Activated CD4-positive, alpha-beta memory T cell treated with anti-CD3 and anti-CD28 coated beads, Interleukin-2, amount 10 ng/mL, durations not matched to agents 7 days and 5 days (primary cell): ENCODE results near the gene PHLDA3. TPM values are rescaled to one million over a fixed set of nuclear protein-coding genes. Genes with fewer than 3 reads are reported as not detected.

Experiments used
- CTCF ChIA-PET: fragments of 350-600 bp; sonication (Branson Sonifier 250); formaldehyde crosslinking; loops from one replicate; lab custom pipeline; 2021; ENCODE audit warnings: antibody characterized with exemption, inconsistent platforms; lab: Charles Lee
- POLR2A ChIA-PET: fragments of 350-600 bp; sonication (Branson Sonifier 250); formaldehyde crosslinking; loops from one replicate; lab custom pipeline; 2021; ENCODE audit warnings: antibody characterized with exemption; lab: Charles Lee
- DNase-seq: peaks from one replicate; pipeline ENCODE4 v3.0.0-alpha.2; 2020
- H3K27ac Mint-ChIP-seq: one replicate; pipeline ENCODE4 v1.8.0; 2021; ENCODE audit warnings: mild to moderate bottlenecking, mixed read lengths
- H3K27me3 Mint-ChIP-seq: one replicate; pipeline ENCODE4 v1.8.0; 2021; ENCODE audit warnings: mixed read lengths
- H3K36me3 Mint-ChIP-seq: one replicate; pipeline ENCODE4 v1.8.0; 2021; ENCODE audit warnings: low read depth, mixed read lengths
- H3K4me1 Mint-ChIP-seq: one replicate; pipeline ENCODE4 v1.8.0; 2021; ENCODE audit warnings: mixed read lengths
- H3K4me3 Mint-ChIP-seq: one replicate; pipeline ENCODE4 v1.8.0; 2021; ENCODE audit warnings: mild to moderate bottlenecking, mixed read lengths
- H3K9me3 Mint-ChIP-seq: one replicate; pipeline ENCODE4 v1.8.0; 2021; ENCODE audit warnings: mixed read lengths
- total RNA-seq, 2 experiments: library from RNA; stranded (reverse); gene quantifications; one replicate each; pipeline ENCODE4 v1.2.3, GENCODE V29; 2021

PHLDA3 gene
- total RNA-seq, 2 experiments from 2014 or later = 9.0 to 11.4 TPM

GRCh38 chr1:201510734-201511133 lies 41.7 kb upstream of the PHLDA3 start:
- H3K4me1 Mint-ChIP-seq = peaks cover 45% of the 10 kb centered on the region
- H3K4me3 Mint-ChIP-seq = no peak overlapping the region
- no peak for DNase-seq
- ChIA-PET POLR2A (interaction anchor here (5.9 kb wide), 1 partner anchor 29 kb away, joined by 48 read pairs; no protein-coding TSS in a partner anchor), CTCF (interaction anchor here (4.1 to 11.2 kb wide), 5 partner anchors 8 to 77 kb away, joined by 18 to 350 read pairs (median 43); no protein-coding TSS in a partner anchor)
- H3K27ac Mint-ChIP-seq = no peak overlapping the region
- H3K36me3 Mint-ChIP-seq = no peaks in the 10 kb centered on the region
- no peaks in the 10 kb centered on the region for H3K9me3 Mint-ChIP-seq
- no peaks in the 10 kb centered on the region for H3K27me3 Mint-ChIP-seq

GRCh38 chr1:201509601-201510374 lies 40.8 kb upstream of the PHLDA3 start:
- Mint-ChIP-seq H3K4me1 (peaks cover 49% of the 10 kb centered on the region), H3K4me3 (no peak overlapping the region), H3K27me3 (no peaks in the 10 kb centered on the region), H3K27ac (no peak overlapping the region), H3K36me3 (no peaks in the 10 kb centered on the region), H3K9me3 (no peaks in the 10 kb centered on the region)
- no peak for DNase-seq
- POLR2A ChIA-PET = interaction anchor here (5.9 kb wide), 1 partner anchor 28 kb away, joined by 48 read pairs; no protein-coding TSS in a partner anchor
- CTCF ChIA-PET = interaction anchor here (4.1 to 11.2 kb wide), 4 partner anchors 13 to 76 kb away, joined by 18 to 350 read pairs (median 91); no protein-coding TSS in a partner anchor

- ChIA-PET POLR2A (interaction anchor here (5.9 kb wide), 1 partner anchor 27 kb away, joined by 48 read pairs; no protein-coding TSS in a partner anchor), CTCF (interaction anchor here (9.2 to 11.2 kb wide), 2 partner anchors 24 to 60 kb away, joined by 140 to 350 read pairs; no protein-coding TSS in a partner anchor)
- no peak for DNase-seq
- no peaks in the 10 kb centered on the region for H3K36me3 Mint-ChIP-seq
- peaks cover 55% of the 10 kb centered on the region for H3K4me1 Mint-ChIP-seq
- no peak overlapping the region for H3K27ac Mint-ChIP-seq
- no peaks in the 10 kb centered on the region for H3K9me3 Mint-ChIP-seq
- no peaks in the 10 kb centered on the region for H3K27me3 Mint-ChIP-seq
- H3K4me3 Mint-ChIP-seq = no peak overlapping the region
Measured at GRCh38 chr1:201508809-201509208, 39.8 kb upstream of the PHLDA3 start.

GRCh38 chr1:201507360-201507675 lies 38.3 kb upstream of the PHLDA3 start:
- Mint-ChIP-seq H3K36me3 (no peaks in the 10 kb centered on the region), H3K9me3 (no peaks in the 10 kb centered on the region), H3K4me1 (peaks cover 61% of the 10 kb centered on the region), H3K27me3 (no peaks in the 10 kb centered on the region), H3K4me3 (peak overlapping the region; percentile 93), H3K27ac (peak overlapping the region; percentile 82)
- DNase-seq = no peak
- ChIA-PET CTCF (interaction anchor here (2.1 to 7.6 kb wide), 3 partner anchors 21 to 59 kb away, joined by 6 to 74 read pairs (median 7); no protein-coding TSS in a partner anchor), POLR2A (interaction anchor here (0.6 to 3.2 kb wide), 12 partner anchors 9 to 65 kb away, joined by 3 to 43 read pairs (median 4); partner anchors contain the start of gene PHLDA3)

- DNase-seq = peak; percentile 89
- H3K9me3 Mint-ChIP-seq = no peaks in the 10 kb centered on the region
- peaks cover 2% of the 10 kb centered on the region for H3K36me3 Mint-ChIP-seq
- H3K27ac Mint-ChIP-seq = peak within 1 kb of the TSS; percentile 82
- POLR2A ChIA-PET = interaction anchor here (0.6 to 3.2 kb wide), 13 partner anchors 9 to 65 kb away, joined by 3 to 43 read pairs (median 3); partner anchors contain the start of gene PHLDA3
- CTCF ChIA-PET = interaction anchor here (2.1 to 7.6 kb wide), 3 partner anchors 21 to 59 kb away, joined by 6 to 74 read pairs (median 7); no protein-coding TSS in a partner anchor
- peak within 1 kb of the TSS; percentile 93 for H3K4me3 Mint-ChIP-seq
- H3K27me3 Mint-ChIP-seq = no peaks in the 10 kb centered on the region
- H3K4me1 Mint-ChIP-seq = peaks cover 62% of the 10 kb centered on the region
Measured at GRCh38 chr1:201506557-201507359, 37.8 kb upstream of the PHLDA3 start, which contains the start of gene CSRP1. TSS of gene CSRP1 (minus strand) at chr1:201507123. CDS start at chr1:201496303, 10,820 bp downstream.

GRCh38 chr1:201506092-201506491 lies 37.1 kb upstream of the PHLDA3 start:
- ChIA-PET POLR2A (interaction anchor here (1.2 to 3.2 kb wide), 8 partner anchors 9 to 51 kb away, joined by 3 to 43 read pairs (median 8); partner anchors contain the start of gene PHLDA3), CTCF (interaction anchor here (2.0 to 7.6 kb wide), 4 partner anchors 20 to 58 kb away, joined by 6 to 74 read pairs (median 7); no protein-coding TSS in a partner anchor)
- H3K9me3 Mint-ChIP-seq = no peaks in the 10 kb centered on the region
- H3K27me3 Mint-ChIP-seq = no peaks in the 10 kb centered on the region
- peaks cover 2% of the 10 kb centered on the region for H3K36me3 Mint-ChIP-seq
- peak overlapping the region; percentile 81 for H3K27ac Mint-ChIP-seq
- H3K4me1 Mint-ChIP-seq = peaks cover 58% of the 10 kb centered on the region
- peak overlapping the region; percentile 93 for H3K4me3 Mint-ChIP-seq
- no peak for DNase-seq

- H3K36me3 Mint-ChIP-seq = peaks cover 2% of the 10 kb centered on the region
- POLR2A ChIA-PET = interaction anchor here (1.2 to 3.2 kb wide), 5 partner anchors 9 to 24 kb away, joined by 3 to 43 read pairs (median 9); no protein-coding TSS in a partner anchor
- H3K4me1 Mint-ChIP-seq = peaks cover 58% of the 10 kb centered on the region
- H3K4me3 Mint-ChIP-seq = peak overlapping the region; percentile 93
- H3K9me3 Mint-ChIP-seq = no peaks in the 10 kb centered on the region
- CTCF ChIA-PET = interaction anchor here (2.0 to 7.6 kb wide), 3 partner anchors 7 to 58 kb away, joined by 7 to 74 read pairs (median 43); no protein-coding TSS in a partner anchor
- H3K27me3 Mint-ChIP-seq = no peaks in the 10 kb centered on the region
- DNase-seq = no peak
- H3K27ac Mint-ChIP-seq = peak overlapping the region; percentile 81
Measured at GRCh38 chr1:201505503-201505890, 36.5 kb upstream of the PHLDA3 start.

GRCh38 chr1:201504799-201505502 lies 36.0 kb upstream of the PHLDA3 start:
- no peaks in the 10 kb centered on the region for H3K9me3 Mint-ChIP-seq
- peak overlapping the region; percentile 93 for H3K4me3 Mint-ChIP-seq
- peak overlapping the region; percentile 81 for H3K27ac Mint-ChIP-seq
- H3K36me3 Mint-ChIP-seq = peaks cover 2% of the 10 kb centered on the region
- CTCF ChIA-PET = interaction anchor here (1.6 to 7.6 kb wide), 4 partner anchors 8 to 69 kb away, joined by 3 to 74 read pairs (median 25); no protein-coding TSS in a partner anchor
- POLR2A ChIA-PET = interaction anchor here (1.2 to 3.2 kb wide), 5 partner anchors 8 to 24 kb away, joined by 3 to 43 read pairs (median 9); no protein-coding TSS in a partner anchor
- H3K27me3 Mint-ChIP-seq = no peaks in the 10 kb centered on the region
- DNase-seq = no peak
- peaks cover 56% of the 10 kb centered on the region for H3K4me1 Mint-ChIP-seq

- Mint-ChIP-seq H3K36me3 (peaks cover 2% of the 10 kb centered on the region), H3K27ac (no peak overlapping the region), H3K4me3 (no peak overlapping the region), H3K9me3 (no peaks in the 10 kb centered on the region), H3K4me1 (peaks cover 48% of the 10 kb centered on the region), H3K27me3 (no peaks in the 10 kb centered on the region)
- POLR2A ChIA-PET = no interaction called here
- no peak for DNase-seq
- CTCF ChIA-PET = interaction anchor here (1.6 to 7.6 kb wide), 4 partner anchors 8 to 69 kb away, joined by 3 to 74 read pairs (median 25); no protein-coding TSS in a partner anchor
Measured at GRCh38 chr1:201504179-201504631, 35.2 kb upstream of the PHLDA3 start.

GRCh38 chr1:201503397-201504176 lies 34.6 kb upstream of the PHLDA3 start:
- peaks cover 2% of the 10 kb centered on the region for H3K36me3 Mint-ChIP-seq
- ChIA-PET POLR2A (no interaction called here), CTCF (interaction anchor here (1.6 to 7.6 kb wide), 3 partner anchors 9 to 68 kb away, joined by 3 to 74 read pairs (median 43); no protein-coding TSS in a partner anchor)
- H3K9me3 Mint-ChIP-seq = no peaks in the 10 kb centered on the region
- H3K27ac Mint-ChIP-seq = no peak overlapping the region
- no peaks in the 10 kb centered on the region for H3K27me3 Mint-ChIP-seq
- no peak overlapping the region for H3K4me3 Mint-ChIP-seq
- no peak for DNase-seq
- H3K4me1 Mint-ChIP-seq = peaks cover 43% of the 10 kb centered on the region

GRCh38 chr1:201502511-201502857 lies 33.5 kb upstream of the PHLDA3 start:
- POLR2A ChIA-PET = interaction anchor here (1.1 kb wide), 1 partner anchor 16 kb away, joined by 6 read pairs; no protein-coding TSS in a partner anchor
- no peak for DNase-seq
- H3K36me3 Mint-ChIP-seq = peaks cover 2% of the 10 kb centered on the region
- H3K27me3 Mint-ChIP-seq = no peaks in the 10 kb centered on the region
- CTCF ChIA-PET = interaction anchor here (5.1 to 7.6 kb wide), 2 partner anchors 10 to 22 kb away, joined by 43 to 74 read pairs; no protein-coding TSS in a partner anchor
- H3K4me3 Mint-ChIP-seq = no peak overlapping the region
- no peaks in the 10 kb centered on the region for H3K9me3 Mint-ChIP-seq
- H3K4me1 Mint-ChIP-seq = peaks cover 37% of the 10 kb centered on the region
- H3K27ac Mint-ChIP-seq = no peak overlapping the region
